Ovary (tissue), 9 donors: ENCODE data around the gene TNK1. TPM values are rescaled to one million over a fixed set of nuclear protein-coding genes. Genes with fewer than 3 reads are reported as not detected.

Source experiments
- DNase-seq, 5 donors: peaks; one replicate each; pipeline ENCODE4 v3.0.0-alpha.2; 2019 to 2020
- H3K27ac ChIP-seq, 2 donors: fragments of 200-600 bp; one replicate each; pipeline versions ENCODE4 v1.5.1 to v1.8.0; 2019 to 2022
- H3K27me3 ChIP-seq: fragments of 200-600 bp; one replicate; pipeline ENCODE4 v1.8.0; 2022
- H3K36me3 ChIP-seq: fragments of 200-600 bp; sonication (generic); one replicate; pipeline ENCODE4 v1.5.1; 2019
- H3K4me1 ChIP-seq: one replicate; pipeline ENCODE4 v1.8.1; 2013; ENCODE audit warnings: mild to moderate bottlenecking, moderate library complexity; ENCODE audit not compliant: insufficient read depth
- H3K4me3 ChIP-seq: fragments of 200-600 bp; sonication (generic); one replicate; pipeline ENCODE4 v1.5.1; 2017
- H3K9me3 ChIP-seq, 2 donors: fragments of 200-600 bp in 1 of 2; sonication (generic) in 1 of 2; one replicate each; pipeline versions ENCODE4 v1.5.1 to v1.8.1; 2013 to 2019; ENCODE audit warnings: mild to moderate bottlenecking in 1 of 2, moderate library complexity in 1 of 2
- EP300 ChIP-seq: sonication (generic); formaldehyde crosslinking; IDR thresholded peaks from one replicate; pipeline ENCODE4 v1.6.1; 2017; ENCODE audit warnings: antibody characterized with exemption
- POLR2A ChIP-seq: fragments of 450-650 bp; IDR thresholded peaks from one replicate; pipeline ENCODE4 v1.6.1; 2017; ENCODE audit warnings: antibody characterized with exemption, mild to moderate bottlenecking, moderate library complexity
- WGBS, 3 donors: extraction: QIAGEN DNeasy Blood & Tissue Kit in 1 of 3; methylation state at CpG; one replicate each; pipeline versions ENCODE4 v1.1.5 to v1.1.7; 2013 to 2017; 5-methylcytosine and 5-hydroxymethylcytosine counted together
- intact Hi-C, 4 donors: fragments of 100-400 bp; cut with DNase I; formaldehyde crosslinking; loops; one replicate each; pipeline versions ENCODE4 v1.11.0 to v1.15.1; 2022 to 2023
- polyA plus RNA-seq, 2 donors: library from polyadenylated mRNA; stranded (reverse); fragments of 200-250 nt in 1 of 2; fragments of 350-450 nt in 1 of 2; fragmentation: Illumina TruSeq in 1 of 2; extraction: RNeasy Lipid Tissue Mini Kit (QIAGEN cat#74804) in 1 of 2; gene quantifications; one replicate each; pipeline ENCODE4 v1.2.3, GENCODE V29; 2013 to 2014
- total RNA-seq, 7 donors: library from RNA; depleted of rRNA in 2 of 7; stranded (reverse); fragments of >200 nt in 2 of 7; fragmentation: NEBNext Ultra II Directional in 3 of 7; extraction: Animal tissue kit (Norgen Biotek cat#: 25700) in 3 of 7; gene quantifications; one replicate each; pipeline versions ENCODE4 v1.1.0 to v1.2.4, GENCODE V29; 2016 to 2023
- TF ChIP-seq, protein P1 (sequence below), 3 donors: fragments of 450-650 bp in 2 of 3; fragments of 200-600 bp in 1 of 3; IDR thresholded peaks; one replicate each; pipeline versions ENCODE4 v1.5.1 to v1.8.0; 2016 to 2022; ENCODE audit warnings: antibody characterized with exemption in 3 of 3, mild to moderate bottlenecking in 1 of 3
- donor health status: DM: no; HTN: no; CAD: no; lungs with moderate emphysema.
- donor health status: DM: no; HTN: no; CAD: no.
- donor health status: Bipolar disorder and iron deficiency.
- donor health status: DM: yes; HTN: yes; CAD: no.
- donor health status: DM: no; HTN: no; CAD: no.
- donor health status: DM: yes; HTN: yes; CAD: no.

TNK1 gene
- total and polyA plus RNA-seq, 9 donors: 0.85 to 8.3 (median 5.7) TPM

DNA sequence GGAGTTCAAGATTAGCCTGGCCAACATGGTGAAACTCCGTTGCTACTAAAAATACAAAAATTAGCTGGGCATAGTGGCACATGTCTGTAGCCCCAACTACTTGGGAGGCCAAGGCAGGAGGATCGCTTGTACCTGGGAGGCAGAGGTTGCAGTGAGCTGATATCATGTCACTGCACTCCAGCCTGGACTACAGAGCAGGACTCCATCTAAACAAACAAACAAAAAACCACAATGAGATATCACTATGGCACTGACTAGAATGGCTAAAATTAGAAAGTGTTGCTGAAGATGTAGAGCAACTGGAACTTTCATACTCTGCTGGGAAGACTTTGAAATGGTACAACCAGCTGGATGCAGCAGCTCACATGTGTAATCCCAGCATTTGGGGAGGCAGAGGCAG, 6.5 kb upstream of the TNK1 start:
- WGBS, 3 donors: 74 to 84% (median 83%) methylated on average over 2 of the region's 2 CpGs
- intact Hi-C loops: no loop called here
- Histone ChIP-seq H3K27me3 (no peaks in the 10 kb centered on the region), H3K36me3 (no peaks in the 10 kb centered on the region), H3K4me3 (no peak overlapping the region), H3K9me3 (no peaks in the 10 kb centered on the region), H3K27ac (no peak overlapping the region), H3K4me1 (no peaks in the 10 kb centered on the region)
- no peak for DNase-seq
- TF ChIP-seq, protein P1, sequence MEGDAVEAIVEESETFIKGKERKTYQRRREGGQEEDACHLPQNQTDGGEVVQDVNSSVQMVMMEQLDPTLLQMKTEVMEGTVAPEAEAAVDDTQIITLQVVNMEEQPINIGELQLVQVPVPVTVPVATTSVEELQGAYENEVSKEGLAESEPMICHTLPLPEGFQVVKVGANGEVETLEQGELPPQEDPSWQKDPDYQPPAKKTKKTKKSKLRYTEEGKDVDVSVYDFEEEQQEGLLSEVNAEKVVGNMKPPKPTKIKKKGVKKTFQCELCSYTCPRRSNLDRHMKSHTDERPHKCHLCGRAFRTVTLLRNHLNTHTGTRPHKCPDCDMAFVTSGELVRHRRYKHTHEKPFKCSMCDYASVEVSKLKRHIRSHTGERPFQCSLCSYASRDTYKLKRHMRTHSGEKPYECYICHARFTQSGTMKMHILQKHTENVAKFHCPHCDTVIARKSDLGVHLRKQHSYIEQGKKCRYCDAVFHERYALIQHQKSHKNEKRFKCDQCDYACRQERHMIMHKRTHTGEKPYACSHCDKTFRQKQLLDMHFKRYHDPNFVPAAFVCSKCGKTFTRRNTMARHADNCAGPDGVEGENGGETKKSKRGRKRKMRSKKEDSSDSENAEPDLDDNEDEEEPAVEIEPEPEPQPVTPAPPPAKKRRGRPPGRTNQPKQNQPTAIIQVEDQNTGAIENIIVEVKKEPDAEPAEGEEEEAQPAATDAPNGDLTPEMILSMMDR (IDR thresholded peaks at IDR 0.05): no peak
- no peak for TF ChIP-seq EP300
- TF ChIP-seq POLR2A: no peak

DNA sequence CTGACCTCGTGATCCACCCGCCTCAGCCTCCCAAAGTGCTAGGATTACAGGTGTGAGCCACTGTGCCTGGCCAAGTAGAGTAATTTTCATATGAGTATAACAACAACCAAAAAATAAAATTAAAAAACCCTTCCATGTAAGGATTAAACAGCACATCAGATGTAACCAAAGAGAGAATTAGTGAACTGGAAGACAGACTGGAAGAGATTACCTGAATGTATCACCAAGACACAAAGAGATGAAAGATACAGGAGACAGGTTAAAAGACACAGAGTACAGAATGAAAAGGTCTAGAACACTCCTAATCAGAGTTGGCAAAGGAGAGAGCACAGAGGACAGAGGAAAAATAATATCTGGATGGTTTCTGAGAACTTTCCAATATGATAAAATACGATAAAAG, 1.8 kb upstream of the TNK1 start:
- H3K36me3 ChIP-seq: no peaks in the 10 kb centered on the region
- no peak overlapping the region for H3K4me3 ChIP-seq
- TF ChIP-seq, protein P1 (IDR thresholded peaks at IDR 0.05): no peak
- no peak for TF ChIP-seq EP300
- TF ChIP-seq POLR2A: no peak
- no peak overlapping the region for H3K27ac ChIP-seq
- intact Hi-C loops: no loop called here
- H3K9me3 ChIP-seq: no peaks in the 10 kb centered on the region
- WGBS, 3 donors: 92 to 98% (median 95%) methylated on average over 3 of the region's 3 CpGs
- H3K27me3 ChIP-seq: no peaks in the 10 kb centered on the region
- peaks cover 15% of the 10 kb centered on the region for H3K4me1 ChIP-seq
- no peak for DNase-seq

DNA sequence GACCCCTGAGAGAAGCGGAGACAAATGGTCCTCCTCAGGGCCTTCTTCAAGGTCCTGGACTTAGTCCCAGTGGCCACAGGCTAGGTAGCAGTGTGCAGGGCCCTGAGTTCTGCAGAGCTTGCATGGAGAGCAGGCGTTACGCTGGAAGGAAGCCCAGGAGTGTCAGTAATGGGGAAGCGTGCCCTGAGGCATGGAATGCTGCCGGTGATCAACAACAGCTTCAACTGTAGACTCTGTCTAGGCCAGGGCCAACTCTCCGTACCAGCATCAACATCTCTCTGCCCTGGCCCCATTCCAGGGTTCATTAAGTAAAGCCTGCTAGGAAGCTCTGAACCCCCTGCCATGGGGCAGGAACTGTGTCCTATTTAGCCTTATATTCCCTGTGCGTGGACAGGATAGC, 568 bp upstream of the TNK1 start:
- intact Hi-C loops: no loop called here
- no peaks in the 10 kb centered on the region for H3K9me3 ChIP-seq
- WGBS, 3 donors: 12 to 20% (median 14%) methylated on average over 7 of the region's 7 CpGs
- H3K27ac ChIP-seq: peak overlapping the region in 1 of 2 donors; percentile 46
- H3K36me3 ChIP-seq: no peaks in the 10 kb centered on the region
- peak overlapping the region; percentile 43 for H3K4me3 ChIP-seq
- peak; percentile 54 to 73 (median 67) for DNase-seq
- H3K4me1 ChIP-seq: peaks cover 19% of the 10 kb centered on the region
- H3K27me3 ChIP-seq: no peaks in the 10 kb centered on the region
- TF ChIP-seq EP300 (no peak), POLR2A (no peak)
- TF ChIP-seq, protein P1 (IDR thresholded peaks at IDR 0.05): no peak

DNA sequence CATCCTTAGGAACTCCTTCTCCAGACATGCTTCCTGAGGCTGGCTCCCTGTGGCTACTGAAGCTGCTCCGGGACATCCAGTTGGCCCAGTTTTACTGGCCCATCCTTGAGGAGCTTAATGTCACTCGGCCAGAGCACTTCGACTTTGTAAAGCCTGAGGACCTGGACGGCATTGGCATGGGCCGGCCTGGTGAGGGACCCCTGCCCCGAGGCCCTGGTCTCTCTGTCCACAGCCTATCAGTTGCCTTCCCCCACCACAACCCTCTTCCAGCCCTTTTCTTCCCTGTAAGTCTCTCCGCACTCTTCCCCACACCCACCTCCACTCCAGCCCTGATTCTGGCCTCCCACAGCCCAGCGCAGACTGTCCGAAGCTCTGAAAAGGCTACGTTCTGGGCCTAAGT, 2.0 kb downstream of the TNK1 start:
- H3K4me3 ChIP-seq: no peak overlapping the region
- TF ChIP-seq, protein P1 (IDR thresholded peaks at IDR 0.05): no peak
- TF ChIP-seq POLR2A (no peak), EP300 (no peak)
- intact Hi-C loops: no loop called here

More for the DNA sequence above, 2.0 kb downstream of the TNK1 start:
- WGBS, 3 donors: 86 to 94% (median 87%) methylated on average over 10 of the region's 10 CpGs
- Histone ChIP-seq H3K27ac (no peak overlapping the region), H3K4me1 (peaks cover 19% of the 10 kb centered on the region), H3K36me3 (no peaks in the 10 kb centered on the region), H3K9me3 (no peaks in the 10 kb centered on the region), H3K27me3 (no peaks in the 10 kb centered on the region)
- no peak for DNase-seq
